ENCODE measurements around the gene IPCEF1. TPM values are rescaled to one million over a fixed set of nuclear protein-coding genes. Genes with fewer than 3 reads are reported as not detected.

Gene IPCEF1
- total RNA-seq, 5 donors from 2014 or later (not counting 1 experiment from before 2014, with no cell fraction given), result 57.6 to 132 (median 69.4) TPM

DNA sequence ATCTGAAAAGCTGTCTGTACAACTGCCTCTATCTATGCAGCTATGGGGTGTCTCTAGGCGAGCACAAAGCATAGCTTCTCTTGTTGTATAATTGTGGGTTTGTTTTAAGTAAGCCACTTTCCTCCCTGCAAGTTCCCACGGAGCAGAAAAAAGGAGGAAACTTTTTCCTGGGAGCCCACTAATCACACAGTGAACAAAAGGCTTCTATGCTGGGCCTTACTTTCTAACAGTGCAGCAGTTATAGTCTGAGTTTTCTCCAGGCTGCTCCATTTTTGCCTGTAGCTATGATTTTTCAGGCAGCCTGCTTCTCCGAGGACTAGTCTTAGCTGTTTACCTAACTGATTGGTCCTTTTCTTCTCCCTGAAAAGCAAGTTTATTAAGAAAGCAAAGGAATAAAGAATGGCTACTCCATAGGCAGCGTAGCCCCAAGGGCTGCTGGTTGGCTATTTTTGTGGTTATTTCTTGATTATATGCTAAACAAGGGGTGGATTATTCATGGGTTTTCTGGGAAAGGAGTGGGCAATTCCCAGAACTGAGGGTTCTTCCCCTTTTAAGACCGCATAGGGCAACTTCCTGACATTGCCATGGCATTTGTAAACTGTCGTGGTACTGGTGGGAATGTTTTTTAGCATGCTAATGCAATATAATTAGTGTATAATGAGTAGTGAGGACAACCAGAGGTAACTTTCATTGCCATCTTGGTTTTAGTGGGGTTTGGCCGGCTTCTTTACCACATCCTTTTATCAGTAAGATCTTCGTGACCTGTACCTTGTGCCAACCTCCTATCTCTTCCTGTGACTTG, 233.2 kb downstream of the IPCEF1 start:
- peaks cover 0 to 2% of the 10 kb centered on the region in 2 experiments for H3K4me1 ChIP-seq (ENCODE audit: control insufficient read depth in 1 of 2, extremely low read depth in 1 of 2, insufficient read depth in 2 of 2, low read length in 2 of 2)
- no peaks in the 10 kb centered on the region for H3K27me3 ChIP-seq (replicated peaks in 1 of 2; ENCODE audit: control insufficient read depth in 2 of 2, extremely low read depth in 1 of 2, insufficient read depth in 2 of 2, low read length in 1 of 2)
- H3K36me3 ChIP-seq (ENCODE audit: control insufficient read depth in 2 of 2, extremely low read depth in 1 of 2, insufficient read depth in 1 of 2, low read length in 1 of 2), result no peaks in the 10 kb centered on the region
- H3K4me3 Mint-ChIP-seq, result no peak overlapping the region
- H3K9me3 Mint-ChIP-seq, result peaks cover 0 to 7% (median 4%) of the 10 kb centered on the region in 3 donors
- WGBS (ENCODE audit: insufficient coverage), result 100% methylated on average over 1 of the region's 8 CpGs
- H3K4me1 Mint-ChIP-seq, result peaks cover 0 to 10% (median 3%) of the 10 kb centered on the region in 3 donors
- H3K27ac ChIP-seq (ENCODE audit: low read length), result no peak overlapping the region
- DNase-seq (no peak), ATAC-seq (replicated peaks in 1 of 4) (no peak)
- no peak overlapping the region for H3K27ac Mint-ChIP-seq
- POLR2A ChIA-PET, result no interaction called here
- H3K27me3 Mint-ChIP-seq, result peaks cover 10 to 11% of the 10 kb centered on the region in 2 donors
- H3K36me3 Mint-ChIP-seq, result no peaks in the 10 kb centered on the region
- H3K4me3 ChIP-seq (ENCODE audit: control insufficient read depth in 1 of 2, extremely low read depth in 1 of 2, low read length in 1 of 2), result no peak overlapping the region
- CTCF ChIA-PET, result no interaction called here
- no peaks in the 10 kb centered on the region for H3K9me3 ChIP-seq

DNA sequence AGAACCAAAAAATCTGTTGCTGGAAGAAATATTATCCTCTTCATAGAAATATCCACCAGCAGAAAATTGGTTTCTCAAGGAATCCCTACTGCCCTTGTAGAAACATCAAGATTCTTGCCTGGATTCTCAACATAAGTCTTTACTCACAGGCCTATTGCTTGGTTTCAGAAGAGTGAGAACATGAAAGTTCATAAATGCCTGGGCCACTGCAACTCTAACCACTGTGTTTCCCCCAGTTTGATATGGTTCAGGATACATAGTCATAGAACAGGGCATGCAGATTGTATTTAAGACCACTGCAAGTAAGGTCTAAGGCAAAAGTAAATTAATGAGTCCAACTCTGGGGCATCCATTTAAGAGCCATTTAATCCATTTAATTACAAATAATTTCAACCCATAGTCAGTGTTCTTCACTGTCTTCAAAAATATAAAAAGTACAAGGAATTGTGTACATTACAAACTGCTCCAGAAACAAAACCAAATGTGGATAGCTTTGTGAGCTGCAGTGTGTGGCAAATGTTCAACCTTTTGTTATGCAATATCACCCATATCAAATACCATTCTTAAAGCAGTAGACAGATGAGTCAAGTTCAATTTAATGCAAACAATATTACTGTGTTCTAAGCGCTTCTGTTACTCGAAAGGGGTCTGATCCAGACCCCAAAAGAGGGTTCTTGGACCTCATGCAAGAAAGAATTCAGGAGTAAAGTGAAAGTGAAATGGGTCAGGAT, 234.2 kb downstream of the IPCEF1 start:
- no peaks in the 10 kb centered on the region for H3K36me3 Mint-ChIP-seq
- ChIA-PET POLR2A (no interaction called here), CTCF (no interaction called here)
- DNase-seq, result no peak
- Histone ChIP-seq H3K4me1 (ENCODE audit: control insufficient read depth in 1 of 2, extremely low read depth in 1 of 2, insufficient read depth in 2 of 2, low read length in 2 of 2) (peaks cover 0 to 2% of the 10 kb centered on the region in 2 experiments), H3K4me3 (ENCODE audit: control insufficient read depth in 1 of 2, extremely low read depth in 1 of 2, low read length in 1 of 2) (no peak overlapping the region), H3K27ac (ENCODE audit: low read length) (no peak overlapping the region), H3K9me3 (no peaks in the 10 kb centered on the region), H3K36me3 (ENCODE audit: control insufficient read depth in 2 of 2, extremely low read depth in 1 of 2, insufficient read depth in 1 of 2, low read length in 1 of 2) (no peaks in the 10 kb centered on the region), H3K27me3 (replicated peaks in 1 of 2; ENCODE audit: control insufficient read depth in 2 of 2, extremely low read depth in 1 of 2, insufficient read depth in 2 of 2, low read length in 1 of 2) (no peaks in the 10 kb centered on the region)
- H3K27me3 Mint-ChIP-seq, result peaks cover 8 to 10% of the 10 kb centered on the region in 2 donors
- H3K4me1 Mint-ChIP-seq, result peaks cover 0 to 10% (median 3%) of the 10 kb centered on the region in 3 donors
- H3K27ac Mint-ChIP-seq, result no peak overlapping the region
- H3K9me3 Mint-ChIP-seq, result peaks cover 0 to 7% (median 4%) of the 10 kb centered on the region in 3 donors
- ATAC-seq (replicated peaks in 1 of 4), result no peak
- WGBS (ENCODE audit: insufficient coverage), result 80% methylated on average over 1 of the region's 2 CpGs
- no peak overlapping the region for H3K4me3 Mint-ChIP-seq

DNA sequence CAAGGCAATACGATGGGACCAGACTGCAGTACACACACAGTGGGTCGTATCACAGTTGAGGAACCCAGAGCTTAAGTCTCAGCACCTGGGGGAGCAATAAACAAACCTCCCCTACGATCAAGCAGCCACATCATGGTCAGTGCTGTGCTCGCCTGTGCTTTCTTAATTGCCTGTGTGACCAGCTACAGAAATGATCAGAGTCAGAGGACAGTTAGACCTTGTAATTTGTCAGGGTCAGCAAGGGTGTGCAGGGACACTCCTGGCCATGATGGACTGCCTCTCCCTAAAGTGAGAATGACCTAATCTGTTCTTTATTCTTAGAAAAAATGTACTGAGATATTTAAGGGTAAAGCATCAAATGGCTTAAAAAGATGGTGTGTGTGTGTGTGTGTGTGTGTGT, 239.1 kb downstream of the IPCEF1 start:
- peaks cover 0 to 2% of the 10 kb centered on the region in 2 experiments for H3K27me3 ChIP-seq (replicated peaks in 1 of 2; ENCODE audit: control insufficient read depth in 2 of 2, extremely low read depth in 1 of 2, insufficient read depth in 2 of 2, low read length in 1 of 2)
- no peak overlapping the region for H3K27ac ChIP-seq (ENCODE audit: low read length)
- no peaks in the 10 kb centered on the region for H3K36me3 ChIP-seq (ENCODE audit: control insufficient read depth in 2 of 2, extremely low read depth in 1 of 2, insufficient read depth in 1 of 2, low read length in 1 of 2)
- H3K27me3 Mint-ChIP-seq, result peaks cover 8 to 10% of the 10 kb centered on the region in 2 donors
- whole genome bisulfite sequencing (ENCODE audit: insufficient coverage), result 78% methylated on average over 4 of the region's 4 CpGs
- no peaks in the 10 kb centered on the region for H3K9me3 ChIP-seq
- peaks cover 0 to 2% (median under 1%) of the 10 kb centered on the region in 3 donors for H3K9me3 Mint-ChIP-seq
- H3K27ac Mint-ChIP-seq, result no peak overlapping the region
- no peak overlapping the region for H3K4me3 ChIP-seq (ENCODE audit: control insufficient read depth in 1 of 2, extremely low read depth in 1 of 2, low read length in 1 of 2)
- no peak overlapping the region for H3K4me3 Mint-ChIP-seq
- ChIA-PET POLR2A (interaction anchor here in 1 of 2 donors (0.8 kb wide), 1 partner anchor 21 kb away, joined by 5 read pairs; no protein-coding TSS in a partner anchor), CTCF (no interaction called here)
- DNase-seq (no peak), ATAC-seq (replicated peaks in 1 of 4) (no peak)
- H3K36me3 Mint-ChIP-seq, result no peaks in the 10 kb centered on the region
- no peaks in the 10 kb centered on the region for H3K4me1 ChIP-seq (ENCODE audit: control insufficient read depth in 1 of 2, extremely low read depth in 1 of 2, insufficient read depth in 2 of 2, low read length in 2 of 2)
- H3K4me1 Mint-ChIP-seq, result no peaks in the 10 kb centered on the region

DNA sequence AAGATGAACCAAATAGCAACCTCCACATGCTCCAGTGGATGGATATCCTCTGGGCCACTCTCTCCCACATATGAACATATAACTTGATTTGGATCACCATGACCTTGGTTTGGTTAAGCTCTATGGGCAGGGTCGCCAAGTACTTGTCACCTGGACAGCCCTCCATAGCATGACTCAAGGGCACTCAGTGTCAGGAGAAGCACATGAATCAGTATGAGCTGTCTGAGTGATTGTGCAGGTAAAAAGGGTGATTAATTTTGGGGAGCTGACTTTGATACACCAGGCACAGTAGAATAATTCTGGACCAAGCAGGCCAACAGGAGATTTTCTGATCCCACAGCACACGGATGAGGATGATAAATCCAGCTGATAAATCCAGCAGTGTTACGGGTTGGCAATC, 243.2 kb downstream of the IPCEF1 start:
- ATAC-seq (replicated peaks in 1 of 4), result no peak
- H3K27me3 Mint-ChIP-seq, result peaks cover 7 to 12% of the 10 kb centered on the region in 2 donors
- H3K4me1 Mint-ChIP-seq, result no peaks in the 10 kb centered on the region
- H3K36me3 ChIP-seq (ENCODE audit: control insufficient read depth in 2 of 2, extremely low read depth in 1 of 2, insufficient read depth in 1 of 2, low read length in 1 of 2), result no peaks in the 10 kb centered on the region
- CTCF ChIA-PET, result no interaction called here
- H3K27me3 ChIP-seq (replicated peaks in 1 of 2; ENCODE audit: control insufficient read depth in 2 of 2, extremely low read depth in 1 of 2, insufficient read depth in 2 of 2, low read length in 1 of 2), result peaks cover 0 to 2% of the 10 kb centered on the region in 2 experiments
- no peaks in the 10 kb centered on the region for H3K9me3 ChIP-seq
- POLR2A ChIA-PET, result no interaction called here
- WGBS (ENCODE audit: insufficient coverage), result 92% methylated on average over 2 of the region's 3 CpGs
- H3K27ac Mint-ChIP-seq, result no peak overlapping the region
- no peak overlapping the region for H3K27ac ChIP-seq (ENCODE audit: low read length)
- no peak overlapping the region for H3K4me3 ChIP-seq (ENCODE audit: control insufficient read depth in 1 of 2, extremely low read depth in 1 of 2, low read length in 1 of 2)
- H3K4me1 ChIP-seq (ENCODE audit: control insufficient read depth in 1 of 2, extremely low read depth in 1 of 2, insufficient read depth in 2 of 2, low read length in 2 of 2), result no peaks in the 10 kb centered on the region
- no peaks in the 10 kb centered on the region for H3K9me3 Mint-ChIP-seq
- no peak overlapping the region for H3K4me3 Mint-ChIP-seq
- no peaks in the 10 kb centered on the region for H3K36me3 Mint-ChIP-seq
- no peak for DNase-seq

DNA sequence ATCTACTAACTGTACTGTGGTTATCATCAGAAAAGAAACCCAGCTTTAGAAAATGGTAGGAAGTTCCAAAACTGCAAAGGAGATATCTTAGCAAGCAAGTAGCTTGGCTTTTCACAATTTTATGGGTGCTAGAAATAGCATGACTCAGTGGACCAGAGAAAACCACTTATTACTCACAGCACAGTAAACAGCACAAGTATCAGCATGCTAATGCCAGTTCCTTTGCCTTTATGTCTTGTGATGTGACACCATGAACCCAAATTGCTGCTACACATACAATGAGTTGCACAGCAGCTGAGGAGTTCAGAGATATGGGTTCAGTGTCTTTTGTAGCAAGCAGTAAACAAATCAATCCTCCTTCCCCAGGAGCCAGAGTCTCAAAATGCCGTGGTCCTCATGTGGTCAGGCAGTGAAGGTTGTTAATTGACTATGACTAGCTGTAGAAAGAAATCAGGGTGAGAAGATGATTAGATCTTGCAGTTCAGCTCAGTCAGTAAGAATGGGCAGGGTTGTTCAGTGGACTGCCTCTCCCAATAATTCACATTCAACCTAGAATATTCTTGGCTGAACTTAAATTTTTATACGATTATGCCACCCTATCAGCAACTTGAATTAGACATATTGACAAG, 244.3 kb downstream of the IPCEF1 start:
- no peaks in the 10 kb centered on the region for H3K36me3 Mint-ChIP-seq
- Histone ChIP-seq H3K27me3 (replicated peaks in 1 of 2; ENCODE audit: control insufficient read depth in 2 of 2, extremely low read depth in 1 of 2, insufficient read depth in 2 of 2, low read length in 1 of 2) (peaks cover 0 to 2% of the 10 kb centered on the region in 2 experiments), H3K9me3 (no peaks in the 10 kb centered on the region), H3K4me1 (ENCODE audit: control insufficient read depth in 1 of 2, extremely low read depth in 1 of 2, insufficient read depth in 2 of 2, low read length in 2 of 2) (no peaks in the 10 kb centered on the region), H3K27ac (ENCODE audit: low read length) (no peak overlapping the region), H3K36me3 (ENCODE audit: control insufficient read depth in 2 of 2, extremely low read depth in 1 of 2, insufficient read depth in 1 of 2, low read length in 1 of 2) (no peaks in the 10 kb centered on the region), H3K4me3 (ENCODE audit: control insufficient read depth in 1 of 2, extremely low read depth in 1 of 2, low read length in 1 of 2) (no peak overlapping the region)
- ChIA-PET CTCF (no interaction called here), POLR2A (no interaction called here)
- WGBS (ENCODE audit: insufficient coverage), result 90% methylated on average over 1 of the region's 2 CpGs
- H3K4me1 Mint-ChIP-seq, result no peaks in the 10 kb centered on the region
- H3K9me3 Mint-ChIP-seq, result no peaks in the 10 kb centered on the region
- no peak overlapping the region for H3K27ac Mint-ChIP-seq
- ATAC-seq (replicated peaks in 1 of 4) (no peak), DNase-seq (no peak)
- H3K4me3 Mint-ChIP-seq, result no peak overlapping the region
- H3K27me3 Mint-ChIP-seq, result peaks cover 7 to 16% of the 10 kb centered on the region in 2 donors

DNA sequence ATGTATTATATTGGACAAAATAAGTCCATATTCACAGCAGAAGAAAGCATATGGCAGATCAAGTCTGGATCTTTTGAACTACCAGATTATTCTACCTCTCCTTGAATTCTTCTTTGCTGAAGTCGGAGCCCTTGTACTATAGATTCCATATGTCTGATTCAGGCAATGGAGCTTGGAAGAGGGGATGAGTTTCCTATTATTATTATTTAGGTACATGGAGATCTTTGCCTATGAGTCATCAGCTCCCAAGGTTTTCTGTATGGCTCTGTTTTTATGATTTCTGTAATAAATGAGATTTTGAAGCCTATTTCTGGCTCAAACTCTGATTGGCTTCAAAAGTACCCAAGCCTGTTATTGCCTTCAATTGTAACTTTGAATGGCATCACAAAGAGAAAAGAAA, 245.6 kb downstream of the IPCEF1 start:
- Histone ChIP-seq H3K9me3 (no peaks in the 10 kb centered on the region), H3K36me3 (ENCODE audit: control insufficient read depth in 2 of 2, extremely low read depth in 1 of 2, insufficient read depth in 1 of 2, low read length in 1 of 2) (no peaks in the 10 kb centered on the region), H3K27ac (ENCODE audit: low read length) (no peak overlapping the region), H3K4me3 (ENCODE audit: control insufficient read depth in 1 of 2, extremely low read depth in 1 of 2, low read length in 1 of 2) (no peak overlapping the region), H3K4me1 (ENCODE audit: control insufficient read depth in 1 of 2, extremely low read depth in 1 of 2, insufficient read depth in 2 of 2, low read length in 2 of 2) (no peaks in the 10 kb centered on the region), H3K27me3 (replicated peaks in 1 of 2; ENCODE audit: control insufficient read depth in 2 of 2, extremely low read depth in 1 of 2, insufficient read depth in 2 of 2, low read length in 1 of 2) (no peaks in the 10 kb centered on the region)
- no peaks in the 10 kb centered on the region for H3K4me1 Mint-ChIP-seq
- peaks cover 4 to 20% of the 10 kb centered on the region in 2 donors for H3K27me3 Mint-ChIP-seq
- WGBS (ENCODE audit: insufficient coverage), result no CpG with 5 or more reads among the region's 1 CpG
- H3K9me3 Mint-ChIP-seq, result no peaks in the 10 kb centered on the region
- POLR2A ChIA-PET, result no interaction called here
- CTCF ChIA-PET, result no interaction called here
- no peak for DNase-seq
- no peak overlapping the region for H3K4me3 Mint-ChIP-seq
- H3K27ac Mint-ChIP-seq, result no peak overlapping the region
- ATAC-seq (replicated peaks in 1 of 4), result no peak
- no peaks in the 10 kb centered on the region for H3K36me3 Mint-ChIP-seq
